DND-41 (cell line): Measurements from ENCODE around the gene PPARD.

Source experiments
- EZH2 ChIP-seq: IDR thresholded peaks from 3 replicates; pipeline ENCODE4 v1.6.1; 2012; ENCODE audit warnings: borderline replicate concordance, low read depth, mild to moderate bottlenecking, moderate library complexity, low read length, inconsistent platforms; ENCODE audit not compliant: severe bottlenecking
- TF ChIP-seq, protein P1 (sequence below): IDR thresholded peaks from 2 replicates; pipeline ENCODE4 v1.5.1; 2012; ENCODE audit warnings: borderline replicate concordance, low read length, moderate library complexity, mild to moderate bottlenecking; ENCODE audit not compliant: poor library complexity, severe bottlenecking; ENCODE audit errors: extremely low read depth

DNA sequence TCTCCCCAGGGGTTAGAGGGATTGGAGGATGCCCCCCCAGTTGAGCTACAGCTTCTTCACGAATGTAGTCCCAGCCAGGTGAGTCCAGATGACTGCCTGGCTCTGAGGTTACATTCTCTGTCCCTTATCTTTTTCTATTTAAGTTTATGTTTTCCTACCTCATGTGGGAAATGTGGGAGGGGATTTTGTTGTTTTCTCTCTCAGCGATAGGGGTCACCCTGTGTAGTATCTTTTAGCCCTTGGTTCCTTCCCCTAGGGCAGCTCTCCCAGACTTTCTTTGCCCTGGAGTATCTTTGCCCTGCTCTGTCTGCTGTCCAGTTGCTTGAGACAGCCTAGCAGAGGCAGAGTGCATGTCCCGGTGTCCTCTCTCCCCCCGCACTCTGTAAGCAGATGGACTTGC lies 115.5 kb downstream of the PPARD start:
- TF ChIP-seq, protein P1, sequence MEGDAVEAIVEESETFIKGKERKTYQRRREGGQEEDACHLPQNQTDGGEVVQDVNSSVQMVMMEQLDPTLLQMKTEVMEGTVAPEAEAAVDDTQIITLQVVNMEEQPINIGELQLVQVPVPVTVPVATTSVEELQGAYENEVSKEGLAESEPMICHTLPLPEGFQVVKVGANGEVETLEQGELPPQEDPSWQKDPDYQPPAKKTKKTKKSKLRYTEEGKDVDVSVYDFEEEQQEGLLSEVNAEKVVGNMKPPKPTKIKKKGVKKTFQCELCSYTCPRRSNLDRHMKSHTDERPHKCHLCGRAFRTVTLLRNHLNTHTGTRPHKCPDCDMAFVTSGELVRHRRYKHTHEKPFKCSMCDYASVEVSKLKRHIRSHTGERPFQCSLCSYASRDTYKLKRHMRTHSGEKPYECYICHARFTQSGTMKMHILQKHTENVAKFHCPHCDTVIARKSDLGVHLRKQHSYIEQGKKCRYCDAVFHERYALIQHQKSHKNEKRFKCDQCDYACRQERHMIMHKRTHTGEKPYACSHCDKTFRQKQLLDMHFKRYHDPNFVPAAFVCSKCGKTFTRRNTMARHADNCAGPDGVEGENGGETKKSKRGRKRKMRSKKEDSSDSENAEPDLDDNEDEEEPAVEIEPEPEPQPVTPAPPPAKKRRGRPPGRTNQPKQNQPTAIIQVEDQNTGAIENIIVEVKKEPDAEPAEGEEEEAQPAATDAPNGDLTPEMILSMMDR, result no peak
- no peak for TF ChIP-seq EZH2
